HG03520 (cell line): ENCODE data around the gene SPATA32.
A peak's percentile ranks its signal among the peaks of the same experiment; 100 is the strongest.
"Not testable (repeated sequence)": the region's sequence is repeated elsewhere in the genome, so short reads cannot be mapped to it uniquely, and the experiment has no call there.

Source experiments
- ATAC-seq: cut with Tn5 transposase; IDR thresholded peaks from one replicate; pipeline ENCODE4 v1.9.1; 2021; ENCODE audit warnings: mild to moderate bottlenecking, moderate library complexity; ENCODE audit not compliant: unreplicated experiment

The SPATA32 gene

DNA sequence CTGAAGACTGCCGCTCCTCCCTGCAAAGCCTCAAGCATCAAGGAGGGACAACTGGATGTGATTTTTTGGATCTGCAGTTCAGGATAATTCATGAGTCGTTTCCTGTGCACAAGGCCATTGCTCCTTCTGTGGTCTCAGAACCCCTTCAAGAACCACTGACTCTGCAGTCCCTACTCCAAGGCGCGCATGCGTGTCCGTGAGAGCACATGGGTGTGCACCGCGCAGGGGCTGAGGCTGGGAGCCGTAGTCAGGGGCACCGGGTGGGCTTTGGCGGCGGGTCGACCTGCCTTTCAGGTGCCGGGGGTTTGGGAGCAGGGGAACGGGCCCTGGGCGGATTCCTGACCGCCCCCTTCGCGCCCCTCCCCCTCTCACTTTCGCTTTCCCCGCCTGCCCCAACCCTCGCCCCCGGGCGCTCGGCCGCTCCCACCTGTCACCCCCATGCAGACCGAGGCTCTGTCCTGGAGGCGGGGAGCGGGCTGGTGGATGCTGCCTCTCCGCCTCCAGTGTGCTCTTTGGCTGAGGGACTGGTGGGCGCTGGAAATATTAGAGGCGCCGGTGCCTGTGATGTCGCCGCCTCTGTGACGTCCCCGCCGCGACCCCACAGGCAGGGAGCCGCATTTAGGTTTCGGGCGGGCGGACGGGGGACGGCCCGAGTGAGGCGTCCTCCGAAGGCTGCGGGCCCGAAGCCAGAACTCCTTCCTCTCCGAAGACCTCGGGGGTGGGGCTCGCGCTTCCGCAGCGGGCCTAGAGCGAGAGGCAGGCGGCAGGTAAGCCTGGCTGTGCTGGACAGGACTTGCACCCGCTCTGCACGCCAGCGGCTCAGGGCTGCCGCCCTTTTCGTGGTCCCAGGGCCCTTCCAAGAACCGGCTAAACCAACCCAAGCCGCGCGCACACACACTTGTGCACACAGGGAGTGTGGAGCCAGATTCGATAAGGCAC, at the start of gene SPATA32:
SPATA32 (minus strand) TSS at position 518 of the 939 bp plus-strand sequence; CDS start at position 440, 78 bp downstream.
- no peak for ATAC-seq

GRCh38 chr17:45311401-45311759, 49.5 kb upstream of the SPATA32 start:
- ATAC-seq, result no peak

DNA sequence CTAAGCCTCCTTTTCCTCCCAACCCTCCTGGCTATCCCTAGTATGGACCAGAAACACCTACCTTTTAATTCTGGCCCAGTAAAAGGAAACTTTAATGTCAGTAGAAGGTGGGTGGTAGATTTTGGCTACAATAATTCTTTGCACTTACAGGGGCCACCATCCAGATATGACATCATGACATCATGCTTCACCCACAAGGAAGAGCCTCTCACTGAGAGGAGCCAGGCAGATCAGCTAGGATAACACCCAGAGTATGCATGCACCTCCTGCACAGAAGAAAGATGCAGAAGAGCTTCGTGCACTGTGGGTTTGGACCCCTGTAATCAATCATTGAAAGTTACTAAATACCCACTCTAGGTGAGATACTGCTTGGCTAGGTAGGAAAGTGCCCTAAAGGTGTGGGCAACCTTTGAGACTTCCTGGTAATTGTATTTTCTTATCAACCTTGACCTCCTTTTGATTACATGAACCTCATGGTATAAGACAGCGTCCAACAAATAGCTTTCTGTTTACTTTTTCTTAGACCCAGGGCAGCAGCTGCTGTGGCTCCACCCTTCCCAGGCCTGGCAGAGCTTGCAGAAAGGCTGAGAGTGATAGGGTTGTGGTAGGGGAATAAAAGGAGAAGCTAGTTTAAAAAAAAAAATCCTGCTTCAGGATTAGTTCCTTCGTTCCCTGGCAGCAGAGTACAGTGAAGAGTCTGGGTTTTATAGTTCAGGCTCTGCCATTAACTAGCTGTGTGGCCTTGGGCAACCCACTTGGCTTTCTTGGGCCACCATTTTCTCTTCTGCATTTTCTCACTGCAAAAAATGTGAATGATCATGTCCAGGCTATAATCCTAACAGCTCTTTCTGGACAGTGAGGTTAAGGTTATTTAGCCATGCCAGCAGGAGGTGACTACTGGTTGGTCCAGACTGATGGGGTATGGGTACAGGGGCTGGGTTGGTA, 48.8 kb upstream of the SPATA32 start:
- ATAC-seq, result no peak

- no peak for ATAC-seq
Observed at GRCh38 chr17:45309400-45309799, 47.5 kb upstream of the SPATA32 start.

DNA sequence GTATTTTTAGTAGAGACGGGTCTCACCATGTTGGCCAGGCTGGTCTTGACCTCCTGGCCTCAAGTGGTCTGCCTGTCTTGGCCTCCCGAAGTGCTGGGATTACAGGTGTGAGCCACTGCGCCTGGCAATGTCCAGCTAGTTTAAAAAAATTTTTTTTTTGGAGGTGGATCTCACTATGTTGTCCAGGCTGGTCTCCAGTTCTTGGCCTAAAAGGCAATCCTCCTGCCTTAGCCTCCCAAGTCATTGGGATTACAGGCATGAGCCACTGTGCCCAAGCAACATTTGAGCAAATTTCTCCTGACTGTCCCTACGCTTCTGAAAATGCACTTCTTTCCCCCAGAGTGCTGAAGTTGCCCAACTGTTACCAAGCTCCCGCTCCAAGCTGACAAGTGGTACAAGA, 46.9 kb upstream of the SPATA32 start:
- ATAC-seq, result no peak

- ATAC-seq, result no peak
Observed at GRCh38 chr17:45308016-45308365, 46.1 kb upstream of the SPATA32 start.

DNA sequence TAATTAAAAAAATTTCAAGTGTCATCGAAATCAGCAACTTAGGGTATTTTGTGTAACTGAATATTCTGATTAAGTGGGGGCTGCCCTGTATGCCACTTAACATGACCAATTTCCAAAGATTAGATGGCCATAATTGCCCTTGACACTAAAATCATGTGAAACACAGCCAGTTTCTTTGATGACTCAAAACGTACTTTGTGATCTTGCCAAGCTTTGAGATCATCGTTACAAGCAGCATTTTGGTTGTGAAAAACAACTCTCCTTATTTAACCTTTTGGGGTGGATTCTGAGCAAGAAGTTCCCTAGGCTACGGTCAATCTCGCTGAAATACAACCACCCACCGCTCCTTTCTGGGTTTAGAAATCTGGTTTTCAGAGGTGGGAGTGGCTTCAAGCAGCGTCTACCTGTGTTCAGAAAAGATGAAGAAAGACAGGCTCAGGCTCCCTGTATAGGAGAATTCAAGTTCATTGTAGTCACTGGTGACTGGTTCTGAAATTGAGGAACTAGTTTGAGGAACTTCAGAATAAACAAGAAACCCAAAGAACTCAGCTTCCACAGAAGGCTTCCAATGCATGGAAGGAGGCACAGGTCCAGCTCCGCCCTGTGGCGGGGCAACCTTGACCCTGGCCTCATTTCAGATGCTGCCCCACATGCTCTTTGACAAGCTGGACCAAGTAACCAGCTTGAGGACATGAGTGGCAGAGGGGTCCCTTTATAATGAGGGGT, 45.6 kb upstream of the SPATA32 start:
- peak; percentile 37 for ATAC-seq

GRCh38 chr17:45306623-45307022, 44.7 kb upstream of the SPATA32 start:
- ATAC-seq, result no peak

DNA sequence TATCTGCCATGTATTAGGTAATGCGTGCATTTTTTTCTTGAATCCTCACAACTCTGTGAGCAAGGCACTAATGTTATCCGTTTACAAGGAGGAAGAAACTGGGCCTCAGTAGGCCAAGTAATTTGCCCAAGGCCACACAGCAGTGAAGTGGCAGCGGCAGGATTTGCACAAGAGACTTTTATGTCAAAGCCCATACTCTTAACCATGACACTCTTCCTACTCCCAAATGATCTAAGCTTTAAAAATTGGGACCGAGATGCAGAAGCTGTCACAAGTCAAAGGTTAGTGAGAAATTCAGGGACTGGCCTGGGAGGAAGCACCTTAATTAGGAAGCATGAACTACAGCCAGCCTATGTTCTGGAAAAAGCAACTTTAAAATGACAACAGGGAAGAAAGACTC, 44.2 kb upstream of the SPATA32 start:
- ATAC-seq, result no peak

GRCh38 chr17:45305530-45306087, 43.7 kb upstream of the SPATA32 start:
- no peak for ATAC-seq

- ATAC-seq, result peak; percentile 35
Observed at GRCh38 chr17:45302649-45303173, 40.8 kb upstream of the SPATA32 start.

GRCh38 chr17:45302220-45302619, 40.3 kb upstream of the SPATA32 start:
- not testable (repeated sequence) for ATAC-seq

- ATAC-seq, result no peak
Observed at GRCh38 chr17:45301674-45302073, 39.8 kb upstream of the SPATA32 start.

GRCh38 chr17:45300060-45300751, 38.3 kb upstream of the SPATA32 start:
- no peak for ATAC-seq

DNA sequence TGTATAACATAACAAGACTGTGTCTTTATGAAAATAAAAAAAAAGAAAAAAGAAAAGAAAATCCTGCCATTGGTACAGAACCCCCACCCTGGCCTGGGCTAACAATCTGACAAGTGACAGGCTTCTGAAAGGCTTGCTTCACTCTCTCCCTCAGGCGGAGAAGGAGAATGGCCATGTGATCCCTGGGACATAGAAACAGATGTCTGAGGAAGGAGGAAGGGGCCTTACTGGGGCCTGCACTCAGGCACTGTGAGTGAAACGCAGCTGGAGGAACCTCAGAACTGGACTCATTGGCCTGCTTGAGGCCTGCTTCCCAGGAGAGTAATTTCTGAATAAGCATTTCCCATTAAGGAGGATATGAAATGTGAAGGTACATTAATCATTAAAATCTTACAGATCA, 37.5 kb upstream of the SPATA32 start:
- no peak for ATAC-seq

DNA sequence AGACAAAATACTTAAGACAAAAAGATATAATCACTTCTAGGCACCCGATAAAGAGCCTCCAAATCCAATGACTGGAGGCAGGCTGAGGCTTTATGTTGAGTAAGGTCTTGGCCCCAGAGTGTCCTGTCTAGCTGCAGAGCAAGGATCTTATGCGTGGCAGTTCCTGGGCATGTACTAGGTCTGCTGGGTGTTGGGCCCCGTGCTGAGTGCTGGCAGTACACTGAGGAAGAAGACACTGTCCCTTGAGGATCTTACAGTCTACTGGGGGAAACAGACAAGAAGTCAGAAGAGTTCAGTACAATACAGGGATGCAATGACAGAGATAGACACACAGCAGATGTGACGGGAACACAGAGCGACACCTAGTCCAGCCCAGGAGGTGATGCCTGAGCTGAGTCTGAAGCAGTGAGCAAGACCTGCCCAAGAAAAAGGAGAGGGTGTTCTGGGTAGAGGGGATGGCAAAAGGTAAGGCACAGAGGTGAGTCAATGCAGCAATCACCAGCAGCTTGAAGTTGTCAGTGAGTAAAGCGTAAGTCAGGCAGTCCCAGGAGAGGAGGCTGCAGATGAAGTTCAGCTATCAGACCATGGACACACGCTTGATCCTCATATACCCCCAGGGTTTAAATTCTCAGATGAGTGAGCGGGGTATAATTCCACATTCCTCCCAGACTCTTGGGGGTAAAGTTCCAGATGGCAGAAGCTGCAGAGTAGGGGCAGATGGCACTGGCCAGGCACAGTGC, 36.8 kb upstream of the SPATA32 start:
- no peak for ATAC-seq

DNA sequence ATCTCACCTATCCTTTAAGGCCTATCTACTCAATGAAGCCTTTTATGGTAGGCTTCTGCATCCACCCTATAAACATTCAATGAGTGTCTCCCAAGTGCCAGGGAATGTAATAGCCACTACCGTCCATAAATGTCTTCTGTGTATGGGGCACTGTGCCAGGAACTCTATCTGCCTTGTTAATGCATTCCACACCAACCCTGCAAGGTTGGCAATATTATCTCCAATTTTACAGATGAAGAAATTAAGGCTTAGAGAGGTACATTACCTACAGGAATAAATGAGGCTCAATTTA, 34.9 kb upstream of the SPATA32 start:
- ATAC-seq, result no peak

- ATAC-seq, result no peak
Observed at GRCh38 chr17:45296003-45296832, 34.3 kb upstream of the SPATA32 start.

GRCh38 chr17:45294506-45294905, 32.6 kb upstream of the SPATA32 start:
- no peak for ATAC-seq
